ENCODE measurements around the gene SAMD8. TPM values are rescaled to one million over a fixed set of nuclear protein-coding genes. Genes with fewer than 3 reads are reported as not detected.
"Not testable (repeated sequence)": the region's sequence is repeated elsewhere in the genome, so short reads cannot be mapped to it uniquely, and the experiment has no call there.

Gene SAMD8
- total RNA-seq, 1 donor: 38.1 TPM

DNA sequence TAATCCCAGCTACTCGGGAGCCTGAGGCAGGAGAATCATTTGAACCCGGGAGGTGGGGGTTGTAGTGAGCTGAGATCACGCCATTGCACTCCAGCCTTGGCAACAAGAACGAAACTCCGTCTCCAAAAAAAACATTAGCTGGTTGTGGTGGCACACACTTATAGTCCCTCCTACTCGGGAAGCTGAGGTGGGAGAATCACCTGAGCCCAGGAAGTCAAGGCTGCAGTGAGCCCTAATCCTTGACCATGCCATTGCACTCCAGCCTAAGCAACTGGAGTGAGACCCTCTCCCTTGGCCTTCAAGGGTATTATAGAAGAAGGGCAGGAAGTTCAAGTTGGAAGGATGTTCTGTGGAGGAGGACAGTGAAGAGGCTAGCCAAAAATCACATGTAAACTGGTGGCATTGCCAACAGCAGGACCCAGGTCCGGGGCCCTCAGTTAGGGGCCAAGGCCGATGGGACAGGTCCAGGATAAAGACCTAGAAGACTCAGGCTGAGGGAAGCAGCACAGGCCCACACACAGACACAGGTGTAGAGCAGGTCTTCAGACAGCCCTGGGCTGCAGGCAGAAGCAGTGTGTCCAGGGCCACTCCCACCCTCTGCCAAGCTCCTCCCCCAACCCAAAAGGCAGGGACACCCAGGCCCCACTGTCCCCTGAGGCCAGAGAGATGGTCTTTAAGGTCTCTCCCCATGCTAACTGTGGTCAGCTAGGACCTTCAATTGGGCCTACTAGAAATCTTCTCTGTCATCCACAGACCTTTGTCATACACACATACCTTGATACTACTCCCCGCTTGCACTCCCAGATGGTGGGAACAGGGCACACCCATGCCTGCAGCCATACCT is 8.4 kb upstream of the SAMD8 start:
- no peak for DNase-seq (ENCODE audit: low read depth)
- TF ChIP-seq CTCF (IDR thresholded peaks at IDR 0.05; ENCODE audit: insufficient read depth, low read length): no peak
- H3K4me3 ChIP-seq (ENCODE audit: low read depth, low read length): no peak overlapping the region

- no peak for DNase-seq (ENCODE audit: low read depth)
- H3K4me3 ChIP-seq (ENCODE audit: low read depth, low read length): no peak overlapping the region
- no peak for TF ChIP-seq CTCF (IDR thresholded peaks at IDR 0.05; ENCODE audit: insufficient read depth, low read length)
Observed at GRCh38 chr10:75103881-75104686, 7.4 kb upstream of the SAMD8 start.

- TF ChIP-seq CTCF (IDR thresholded peaks at IDR 0.05; ENCODE audit: insufficient read depth, low read length): no peak
- no peak overlapping the region for H3K4me3 ChIP-seq (ENCODE audit: low read depth, low read length)
- DNase-seq (ENCODE audit: low read depth): no peak
Observed at GRCh38 chr10:75104842-75105241, 6.6 kb upstream of the SAMD8 start.

- no peak for TF ChIP-seq CTCF (IDR thresholded peaks at IDR 0.05; ENCODE audit: insufficient read depth, low read length)
- no peak overlapping the region for H3K4me3 ChIP-seq (ENCODE audit: low read depth, low read length)
- no peak for DNase-seq (ENCODE audit: low read depth)
Observed at GRCh38 chr10:75105576-75106197, 5.8 kb upstream of the SAMD8 start.

DNA sequence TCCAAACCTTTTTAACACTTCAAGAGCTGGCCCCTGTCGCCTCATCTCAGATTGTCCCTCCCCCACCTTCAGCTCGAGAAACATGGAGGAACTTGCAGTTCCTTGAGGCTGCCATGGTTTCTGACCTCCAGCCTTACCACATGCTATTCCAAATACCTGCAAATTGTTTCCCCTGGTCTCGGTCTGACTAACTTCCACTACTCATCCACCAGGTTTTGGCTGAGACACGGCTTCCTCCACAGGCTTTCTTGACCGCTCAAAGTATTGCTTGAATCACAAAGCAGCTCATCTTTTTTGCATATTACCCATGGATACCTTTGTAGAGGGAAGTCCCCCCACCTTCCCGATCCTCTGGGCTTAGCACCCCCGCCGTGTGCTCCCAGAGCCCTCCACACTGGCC is 5.2 kb upstream of the SAMD8 start:
- DNase-seq (ENCODE audit: low read depth): no peak
- no peak overlapping the region for H3K4me3 ChIP-seq (ENCODE audit: low read depth, low read length)
- TF ChIP-seq CTCF (IDR thresholded peaks at IDR 0.05; ENCODE audit: insufficient read depth, low read length): no peak

DNA sequence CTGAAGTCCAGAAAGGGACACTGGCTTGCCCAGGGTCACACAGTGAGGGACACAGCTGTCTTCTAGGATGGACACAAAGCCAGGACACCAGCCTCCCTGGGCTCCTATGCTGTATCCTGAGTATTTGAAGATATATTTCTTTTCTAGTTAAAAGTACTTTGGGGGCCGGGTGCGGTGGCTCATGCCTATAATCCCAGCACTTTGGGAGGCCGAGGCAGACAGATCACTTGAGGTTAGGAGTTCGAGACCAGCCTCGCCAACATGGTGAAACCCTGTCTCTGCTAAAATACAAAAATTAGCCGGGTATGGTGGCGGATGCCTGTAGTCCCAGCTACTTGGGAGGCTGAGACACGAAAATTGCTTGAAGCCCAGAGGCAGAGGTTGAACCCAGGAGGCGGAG is 4.6 kb upstream of the SAMD8 start:
- not testable (repeated sequence) for H3K4me3 ChIP-seq (ENCODE audit: low read depth, low read length); DNase-seq (ENCODE audit: low read depth)
